ENCODE results near the gene DAPK1. TPM values are rescaled to one million over a fixed set of nuclear protein-coding genes. Genes with fewer than 3 reads are reported as not detected.
A peak's percentile ranks its signal among the peaks of the same experiment; 100 is the strongest.

The DAPK1 gene
- polyA plus RNA-seq, 1 experiment, result 0.12 TPM

DNA sequence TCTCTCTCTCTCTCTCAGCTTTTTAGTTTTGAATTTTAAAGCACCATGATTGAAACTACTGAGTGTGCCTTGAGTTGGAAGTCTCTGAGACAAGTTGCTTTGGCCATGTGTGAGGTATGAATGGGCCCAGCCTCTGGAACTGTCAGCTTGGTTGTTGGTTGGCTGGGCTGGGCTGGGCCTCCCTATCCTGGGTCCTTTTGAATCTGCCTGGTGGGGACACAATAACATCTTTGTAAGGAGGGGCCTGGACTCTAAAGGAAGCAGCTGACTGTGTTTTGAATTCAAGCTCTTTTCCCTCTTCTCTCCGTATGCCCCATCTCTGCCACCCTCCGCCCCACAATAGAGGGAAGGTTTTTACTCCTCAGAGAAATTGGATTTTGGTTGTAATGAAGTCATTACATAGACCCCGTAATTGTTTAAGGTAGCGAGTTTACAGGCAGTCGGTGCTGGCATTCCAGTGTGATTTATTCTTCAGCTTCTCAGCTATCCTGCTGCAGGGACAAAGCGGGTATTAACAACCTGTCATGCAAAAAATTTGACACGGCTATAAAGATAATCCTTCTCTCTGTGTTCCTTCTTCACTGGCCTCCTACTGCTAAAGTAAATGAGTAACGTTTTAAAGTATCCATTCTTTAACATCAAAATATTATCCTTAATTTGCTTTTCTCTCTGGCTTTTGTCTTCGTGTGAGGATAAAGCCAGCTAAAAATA lies 105.4 kb downstream of the DAPK1 start:
- Histone ChIP-seq H3K4me3 (ENCODE audit: low read depth, low read length) (no peak overlapping the region), H3K9me3 (ENCODE audit: control insufficient read depth, insufficient read depth, low read length) (no peaks in the 10 kb centered on the region), H3K27me3 (ENCODE audit: control insufficient read depth, insufficient read depth, low read length) (peaks cover 3% of the 10 kb centered on the region), H3K27ac (ENCODE audit: low read depth, low read length) (no peak overlapping the region)
- ChIA-PET CTCF (no interaction called here), POLR2A (interaction anchor here (0.7 kb wide), 1 partner anchor 9 kb away, joined by 3 read pairs; no protein-coding TSS in a partner anchor)
- TF ChIP-seq CTCF (IDR thresholded peaks at IDR 0.05; ENCODE audit: low read depth, low read length), result no peak
- DNase-seq (ENCODE audit: low read depth, low spot score), result no peak

DNA sequence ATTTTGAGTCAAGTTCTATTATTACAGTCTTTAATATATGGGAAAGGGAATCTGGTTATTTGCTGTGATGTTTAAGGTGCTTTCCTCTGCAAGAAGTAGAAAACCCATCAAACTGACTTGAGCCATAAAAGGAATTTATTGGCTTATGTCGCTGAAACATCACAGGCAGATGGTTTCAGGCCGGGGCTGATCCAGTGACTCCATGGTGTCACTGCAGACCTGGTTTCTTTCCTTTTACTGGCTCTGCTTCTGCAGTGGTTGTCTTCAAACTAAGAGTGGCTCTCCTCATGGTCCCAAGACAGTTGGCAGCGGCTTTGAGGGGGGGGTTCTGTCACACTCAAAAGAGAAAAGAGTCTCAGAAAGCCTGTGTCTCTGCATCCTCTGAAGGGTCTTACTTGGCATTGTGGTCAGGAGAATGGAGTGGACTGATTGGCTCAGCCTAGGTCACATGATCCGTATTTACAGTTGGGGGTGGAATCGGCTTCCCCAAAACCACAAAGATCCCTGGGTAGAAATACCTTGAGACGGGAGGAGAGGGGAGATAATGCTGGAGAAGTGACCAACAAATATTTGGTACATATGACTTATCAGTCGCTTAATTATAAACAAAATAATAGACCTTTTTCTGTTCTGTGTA lies 106.3 kb downstream of the DAPK1 start:
- Histone ChIP-seq H3K9me3 (ENCODE audit: control insufficient read depth, insufficient read depth, low read length) (no peaks in the 10 kb centered on the region), H3K4me3 (ENCODE audit: low read depth, low read length) (no peak overlapping the region), H3K27ac (ENCODE audit: low read depth, low read length) (peak overlapping the region; percentile 11), H3K27me3 (ENCODE audit: control insufficient read depth, insufficient read depth, low read length) (peaks cover 3% of the 10 kb centered on the region)
- POLR2A ChIA-PET, result no interaction called here
- CTCF ChIA-PET, result no interaction called here
- no peak for DNase-seq (ENCODE audit: low read depth, low spot score)
- TF ChIP-seq CTCF (IDR thresholded peaks at IDR 0.05; ENCODE audit: low read depth, low read length), result no peak

- ChIA-PET CTCF (no interaction called here), POLR2A (no interaction called here)
- H3K27ac ChIP-seq (ENCODE audit: low read depth, low read length), result no peak overlapping the region
- H3K4me3 ChIP-seq (ENCODE audit: low read depth, low read length), result no peak overlapping the region
- peaks cover 3% of the 10 kb centered on the region for H3K27me3 ChIP-seq (ENCODE audit: control insufficient read depth, insufficient read depth, low read length)
- H3K9me3 ChIP-seq (ENCODE audit: control insufficient read depth, insufficient read depth, low read length), result no peaks in the 10 kb centered on the region
- TF ChIP-seq CTCF (IDR thresholded peaks at IDR 0.05; ENCODE audit: low read depth, low read length), result no peak
- no peak for DNase-seq (ENCODE audit: low read depth, low spot score)
Measured at GRCh38 chr9:87604886-87605588, 107.4 kb downstream of the DAPK1 start.

- H3K27me3 ChIP-seq (ENCODE audit: control insufficient read depth, insufficient read depth, low read length), result peaks cover 3% of the 10 kb centered on the region
Measured at GRCh38 chr9:87605676-87606075, 108.0 kb downstream of the DAPK1 start.

More at GRCh38 chr9:87605676-87606075, 108.0 kb downstream of the DAPK1 start:
- TF ChIP-seq CTCF (IDR thresholded peaks at IDR 0.05; ENCODE audit: low read depth, low read length), result no peak
- no peak for DNase-seq (ENCODE audit: low read depth, low spot score)
- POLR2A ChIA-PET, result no interaction called here
- Histone ChIP-seq H3K9me3 (ENCODE audit: control insufficient read depth, insufficient read depth, low read length) (no peaks in the 10 kb centered on the region), H3K4me3 (ENCODE audit: low read depth, low read length) (no peak overlapping the region), H3K27ac (ENCODE audit: low read depth, low read length) (no peak overlapping the region)
- CTCF ChIA-PET, result no interaction called here

Measured in AG04450 (cell line).